CD14-positive monocyte (primary cell): ENCODE data around the gene DCTN1. TPM values are rescaled to one million over a fixed set of nuclear protein-coding genes. Genes with fewer than 3 reads are reported as not detected.

ENCODE experiments used
- DNase-seq, 3 donors: peaks; one replicate each; pipeline ENCODE4 v3.0.0-alpha.2; 2011 to 2022
- H2AFZ ChIP-seq: 2 replicates; pipeline ENCODE4 v1.6.0; 2012; ENCODE audit warnings: mild to moderate bottlenecking, low read depth, low read length, inconsistent platforms; ENCODE audit not compliant: insufficient read depth, poor library complexity, severe bottlenecking
- H3K27ac ChIP-seq, 2 donors: 1 replicate in 1 of 2; 2 replicates in 1 of 2; pipeline ENCODE4 v1.5.1; 2012 to 2013; ENCODE audit warnings: low read length in 2 of 2, control low read depth in 1 of 2, inconsistent platforms in 1 of 2, low read depth in 1 of 2, mild to moderate bottlenecking in 1 of 2
- H3K27me3 ChIP-seq, 2 donors: one replicate each; pipeline versions ENCODE4 v1.6.0 to v1.6.1; 2011 to 2013; ENCODE audit warnings: low read length in 2 of 2; ENCODE audit not compliant: control insufficient read depth in 2 of 2, insufficient read depth in 2 of 2
- H3K36me3 ChIP-seq, 2 donors: replicated peaks in 1 of 2; 1 replicate in 1 of 2; 2 replicates in 1 of 2; pipeline versions ENCODE4 v1.5.1 to v1.6.1; 2012 to 2013; ENCODE audit warnings: low read length in 2 of 2, control low read depth in 1 of 2, inconsistent platforms in 1 of 2, mild to moderate bottlenecking in 1 of 2; ENCODE audit not compliant: insufficient read depth in 2 of 2, control insufficient read depth in 1 of 2
- H3K4me1 ChIP-seq, 2 donors: 1 replicate in 1 of 2; 2 replicates in 1 of 2; pipeline versions ENCODE4 v1.5.1 to v1.6.1; 2012 to 2013; ENCODE audit warnings: low read length in 2 of 2, control low read depth in 1 of 2, inconsistent platforms in 1 of 2, mild to moderate bottlenecking in 1 of 2, moderate library complexity in 1 of 2; ENCODE audit not compliant: insufficient read depth in 2 of 2, control insufficient read depth in 1 of 2
- H3K4me2 ChIP-seq: replicated peaks from 2 replicates; pipeline ENCODE3; 2012; ENCODE audit warnings: low read length, moderate library complexity, mild to moderate bottlenecking; ENCODE audit not compliant: poor library complexity, severe bottlenecking; ENCODE audit errors: extremely low read depth
- H3K4me3 ChIP-seq, 3 experiments: fragments of 200-600 bp in 1 of 3; sonication (generic) in 1 of 3; replicated peaks in 1 of 3; 1 replicate in 2 of 3; 2 replicates in 1 of 3; pipeline ENCODE4 v1.5.1; 2011 to 2013; ENCODE audit warnings: low read length in 3 of 3, mild to moderate bottlenecking in 3 of 3, control low read depth in 2 of 3, low read depth in 2 of 3, inconsistent platforms in 1 of 3, moderate library complexity in 1 of 3
- H3K79me2 ChIP-seq: 2 replicates; pipeline ENCODE4 v1.6.0; 2012; ENCODE audit warnings: mild to moderate bottlenecking, control low read depth, inconsistent platforms, low read length, moderate library complexity; ENCODE audit not compliant: insufficient read depth
- H3K9ac ChIP-seq: 2 replicates; pipeline ENCODE4 v1.6.0; 2017; ENCODE audit warnings: low read length, mild to moderate bottlenecking; ENCODE audit not compliant: insufficient read depth, poor library complexity, severe bottlenecking
- H3K9me3 ChIP-seq, 2 donors: replicated peaks in 1 of 2; 1 replicate in 1 of 2; 2 replicates in 1 of 2; pipeline versions ENCODE4 v1.5.1 to v1.6.1; 2012 to 2013; ENCODE audit warnings: low read length in 2 of 2, control low read depth in 1 of 2; ENCODE audit not compliant: control insufficient read depth in 1 of 2, insufficient read depth in 1 of 2
- H4K20me1 ChIP-seq: 2 replicates; pipeline ENCODE4 v1.6.0; 2012; ENCODE audit warnings: mild to moderate bottlenecking, low read length, control low read depth, moderate library complexity; ENCODE audit not compliant: insufficient read depth
- H3K27ac Mint-ChIP-seq, 7 donors: one replicate each; pipeline ENCODE4 v1.8.0; 2020; ENCODE audit warnings: mild to moderate bottlenecking in 7 of 7, mixed read lengths in 7 of 7, moderate library complexity in 6 of 7, inconsistent platforms in 2 of 7
- H3K27me3 Mint-ChIP-seq, 3 donors: one replicate each; pipeline ENCODE4 v1.8.0; 2021 to 2022; ENCODE audit warnings: low read depth in 3 of 3, mild to moderate bottlenecking in 3 of 3, mixed read lengths in 3 of 3, moderate library complexity in 3 of 3, inconsistent platforms in 1 of 3
- H3K36me3 Mint-ChIP-seq, 2 donors: one replicate each; pipeline ENCODE4 v1.8.0; 2020; ENCODE audit warnings: mixed read lengths in 2 of 2, inconsistent platforms in 1 of 2, mild to moderate bottlenecking in 1 of 2
- H3K4me1 Mint-ChIP-seq: one replicate; pipeline ENCODE4 v1.8.0; 2020; ENCODE audit warnings: mild to moderate bottlenecking, mixed read lengths
- H3K4me3 Mint-ChIP-seq, 2 donors: one replicate each; pipeline ENCODE4 v1.8.0; 2020; ENCODE audit warnings: mild to moderate bottlenecking in 2 of 2, mixed read lengths in 2 of 2, moderate library complexity in 1 of 2
- H3K9me3 Mint-ChIP-seq, 7 donors: one replicate each; pipeline ENCODE4 v1.8.0; 2020 to 2022; ENCODE audit warnings: mixed read lengths in 7 of 7, mild to moderate bottlenecking in 6 of 7, moderate library complexity in 6 of 7, inconsistent platforms in 2 of 7
- CTCF ChIP-seq: fragments of 200-600 bp; IDR thresholded peaks from one replicate; pipeline ENCODE4 v1.8.0; 2022; ENCODE audit warnings: antibody characterized with exemption, mild to moderate bottlenecking
- WGBS: methylation state at CpG from one replicate; pipeline ENCODE4 v1.1.5; 2013; ENCODE audit warnings: missing lambda C conversion rate; ENCODE audit not compliant: insufficient coverage; 5-methylcytosine and 5-hydroxymethylcytosine counted together
- intact Hi-C, 2 donors: fragments of 100-400 bp; cut with micrococcal nuclease; formaldehyde crosslinking; loops; one replicate each; pipeline versions ENCODE4 v1.15.0 to v1.15.1; 2023
- polyA minus RNA-seq: library from RNA; depleted of rRNA, polyadenylated mRNA; stranded (reverse); fragments of >200 nt; gene quantifications from 2 replicates; pipeline ENCODE4 v1.2.3, GENCODE V29; 2012
- polyA plus RNA-seq, 3 donors: library from polyadenylated mRNA; depleted of rRNA in 1 of 3; unstranded in 2 of 3; stranded (reverse) in 1 of 3; fragments of 300-500 nt in 2 of 3; fragments of >200 nt in 1 of 3; fragmentation: Illumina TruSeq in 2 of 3; gene quantifications; 1 replicate in 2 of 3; 2 replicates in 1 of 3; pipeline ENCODE4 v1.2.3, GENCODE V29; 2012 to 2021
- total RNA-seq, 12 experiments: library from RNA in 1 of 12; stranded (reverse) in 1 of 12; fragments of 120-200 nt in 1 of 12; gene quantifications; one replicate each; pipeline ENCODE4 v1.2.4 and lab custom pipeline; 2013 to 2026; ENCODE audit warnings: mixed read lengths in 6 of 12, inconsistent platforms in 1 of 12

The DCTN1 gene
- 67.1 TPM for total RNA-seq (2013)
- polyA plus RNA-seq (10 to 100 TPM; 27.7 to 45.5 (median 45.5) TPM), polyA minus RNA-seq (53.6 and 92.9 TPM in 2 replicates), total RNA-seq (lab: John Stamatoyannopoulos, UW) (16.1 to 59.7 (median 45.5) reads per million in 11 experiments)

DNA sequence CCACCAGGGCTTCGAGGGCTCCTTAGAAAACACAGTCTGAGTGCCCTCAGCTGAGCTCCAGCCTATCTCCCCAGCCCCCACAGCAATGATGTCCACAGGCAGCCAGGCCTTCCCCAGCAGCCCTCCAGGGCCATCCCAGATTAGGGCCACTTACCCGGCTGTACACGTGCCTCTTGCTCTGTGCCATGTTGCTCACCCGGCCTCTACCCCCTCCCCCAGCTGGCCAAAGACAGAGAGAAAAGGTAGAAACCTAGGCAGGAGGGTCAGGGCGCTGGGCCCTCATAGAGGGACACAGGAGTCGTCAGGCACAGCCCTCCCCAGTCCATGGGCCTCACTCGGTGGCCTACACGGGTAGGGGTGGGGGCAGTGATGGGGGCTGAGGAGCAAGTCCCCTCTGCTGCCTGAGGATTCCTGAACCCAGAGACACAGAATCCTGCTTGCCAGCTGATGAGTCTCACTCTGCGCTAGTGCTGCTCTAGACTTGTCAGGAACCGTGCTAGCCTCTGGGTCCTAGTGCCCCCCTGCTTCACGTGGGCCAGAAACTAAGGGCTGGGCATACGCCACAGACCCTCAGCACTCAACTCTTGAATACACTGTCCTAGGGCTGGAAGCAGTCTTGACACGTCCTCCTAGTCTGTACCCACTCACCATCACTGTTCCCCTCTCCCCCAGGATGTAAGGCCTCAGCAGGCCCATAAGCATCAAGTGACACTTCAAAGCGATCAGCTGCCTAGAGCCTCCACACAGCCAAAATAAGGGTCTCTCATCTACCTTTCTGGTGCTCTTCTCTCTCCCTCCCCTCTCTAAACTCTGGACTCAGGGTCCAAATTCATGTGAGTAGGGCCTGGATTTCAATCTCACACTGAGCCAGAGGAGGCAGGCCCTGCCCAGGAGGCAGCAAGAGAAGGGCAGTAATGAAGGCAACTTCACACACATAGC, at the start of gene DCTN1:
Gene DCTN1 (minus strand): TSS at position 461 of the 939 bp plus-strand sequence. CDS start 274 bp downstream, at position 187.
- H3K9me3 ChIP-seq: no peaks in the 10 kb centered on the region
- 55% methylated on average over 11 of the region's 14 CpGs for WGBS
- peak within 1 kb of the TSS; percentile 14 for H3K4me2 ChIP-seq
- peaks cover 0 to 3% of the 10 kb centered on the region in 2 donors for H3K4me1 ChIP-seq
- H3K27ac Mint-ChIP-seq: peak within 1 kb of the TSS in 5 of 7 donors; percentile 10 to 61 (median 53)
- H3K27ac ChIP-seq: no peak within 1 kb of the TSS
- H3K4me3 Mint-ChIP-seq: no peak within 1 kb of the TSS
- intact Hi-C loops: no loop called here
- no peak within 1 kb of the TSS for H3K4me3 ChIP-seq
- no peak within 1 kb of the TSS for H2AFZ ChIP-seq
- H3K9ac ChIP-seq: peak within 1 kb of the TSS; percentile 27
- no peaks in the 10 kb centered on the region for H3K9me3 Mint-ChIP-seq
- peaks cover 62% of the 10 kb centered on the region for H4K20me1 ChIP-seq
- no peak for DNase-seq
- H3K36me3 ChIP-seq: peaks cover 29 to 56% of the 10 kb centered on the region in 2 donors
- H3K36me3 Mint-ChIP-seq: peaks cover 38 to 57% of the 10 kb centered on the region in 2 donors
- H3K27me3 Mint-ChIP-seq: no peaks in the 10 kb centered on the region
- no peaks in the 10 kb centered on the region for H3K27me3 ChIP-seq
- peaks cover 41% of the 10 kb centered on the region for H3K79me2 ChIP-seq
- peaks cover 16% of the 10 kb centered on the region for H3K4me1 Mint-ChIP-seq
- TF ChIP-seq CTCF: no peak

DNA sequence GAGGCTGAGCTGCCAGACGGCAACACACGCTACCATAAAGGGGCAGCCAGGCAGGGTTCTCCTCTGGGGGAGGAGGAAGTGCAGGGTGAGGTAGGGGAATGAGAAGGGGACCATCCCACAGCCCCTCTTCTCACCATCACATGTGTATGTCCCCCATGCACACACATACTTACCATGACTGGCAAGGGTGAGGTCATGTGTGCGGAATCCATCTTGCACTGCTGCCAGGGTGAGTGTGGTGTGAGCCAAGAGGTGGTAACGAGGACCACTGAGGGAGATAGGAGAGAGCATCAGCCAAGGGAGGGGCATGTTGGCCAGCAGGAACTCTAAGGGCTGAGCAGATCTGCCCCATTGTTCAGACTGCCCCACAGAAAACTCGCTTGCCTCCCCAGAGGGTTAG, 48.6 kb upstream of the DCTN1 start:
- H3K4me1 ChIP-seq: no peaks in the 10 kb centered on the region
- H2AFZ ChIP-seq: no peak overlapping the region
- no peak overlapping the region for H3K4me3 ChIP-seq
- Mint-ChIP-seq H3K4me3 (no peak overlapping the region), H3K27ac (peak overlapping the region in 1 of 7 donors; percentile 32), H3K27me3 (peaks cover 0 to 6% (median 2%) of the 10 kb centered on the region in 3 donors), H3K9me3 (no peaks in the 10 kb centered on the region), H3K36me3 (peaks cover 0 to 3% of the 10 kb centered on the region in 2 donors), H3K4me1 (no peaks in the 10 kb centered on the region)
- H3K79me2 ChIP-seq: no peaks in the 10 kb centered on the region
- no peak for TF ChIP-seq CTCF
- no peaks in the 10 kb centered on the region for H4K20me1 ChIP-seq
- no peaks in the 10 kb centered on the region for H3K9me3 ChIP-seq
- intact Hi-C loops: no loop called here
- 100% methylated on average over 2 of the region's 5 CpGs for WGBS
- no peak overlapping the region for H3K27ac ChIP-seq
- no peak overlapping the region for H3K4me2 ChIP-seq
- no peak overlapping the region for H3K9ac ChIP-seq
- no peak for DNase-seq
- no peaks in the 10 kb centered on the region for H3K27me3 ChIP-seq
- H3K36me3 ChIP-seq: no peaks in the 10 kb centered on the region
